Panc1 (cell line): ENCODE data around the gene TFF3. TPM values are rescaled to one million over a fixed set of nuclear protein-coding genes. Genes with fewer than 3 reads are reported as not detected.
A peak's percentile ranks its signal among the peaks of the same experiment; 100 is the strongest.

Source experiments
- ATAC-seq: fragments of 200-7000 bp; cut with Tn5 transposase; 2 replicates; pipeline ENCODE4 v1.9.1; 2020; ENCODE audit warnings: mild to moderate bottlenecking, moderate library complexity
- BruUV-seq: library from RNA; stranded (reverse); fragments of 400-500 nt; replicated peaks from 2 replicates; lab custom pipeline; 2021; lab: Mats Ljungman, UMichigan
- CTCF ChIA-PET: fragments of 300-600 bp; sonication (Branson Sonifier 250); formaldehyde crosslinking; loops from one replicate; lab custom pipeline; 2022; ENCODE audit warnings: antibody characterized with exemption; lab: Charles Lee
- POLR2A ChIA-PET: fragments of 300-600 bp; sonication (Branson Sonifier 250); formaldehyde crosslinking; loops from one replicate; lab custom pipeline; 2022; ENCODE audit warnings: antibody characterized with exemption; lab: Charles Lee
- DNase-seq: peaks from one replicate; pipeline ENCODE4 v3.0.0-alpha.2; 2010; ENCODE audit warnings: low read depth, low spot score
- H3K27ac ChIP-seq: 2 replicates; pipeline ENCODE4 v1.5.1; 2011; ENCODE audit warnings: mild to moderate bottlenecking, low read length, inconsistent platforms
- H3K27me3 ChIP-seq: fragments of 200-500 bp; sonication (Bioruptor generic); 2 replicates; pipeline ENCODE4 v1.6.0; 2014; ENCODE audit warnings: low read length, inconsistent platforms; ENCODE audit not compliant: control insufficient read depth, insufficient read depth
- H3K36me3 ChIP-seq: fragments of 200-500 bp; sonication (Bioruptor generic); 2 replicates; pipeline ENCODE4 v1.5.1; 2014; ENCODE audit warnings: inconsistent platforms, mild to moderate bottlenecking, low read length, moderate library complexity; ENCODE audit not compliant: control insufficient read depth, insufficient read depth
- H3K4me1 ChIP-seq: 2 replicates; pipeline ENCODE4 v1.5.1; 2011; ENCODE audit warnings: inconsistent platforms, mild to moderate bottlenecking, low read length, moderate library complexity; ENCODE audit not compliant: control insufficient read depth, insufficient read depth
- H3K4me3 ChIP-seq, 2 experiments: 2 replicates each; pipeline ENCODE4 v1.5.1; 2011 to 2012; ENCODE audit warnings: low read depth in 2 of 2, low read length in 2 of 2, mild to moderate bottlenecking in 2 of 2, inconsistent platforms in 1 of 2, moderate library complexity in 1 of 2
- H3K9me3 ChIP-seq: fragments of 200-500 bp; sonication (Bioruptor generic); 2 replicates; pipeline ENCODE4 v1.5.1; 2014; ENCODE audit warnings: low read depth, mild to moderate bottlenecking, inconsistent platforms, low read length, moderate library complexity; ENCODE audit not compliant: control insufficient read depth, insufficient read depth
- CTCF ChIP-seq: fragments of 450-650 bp; IDR thresholded peaks from 2 replicates; pipeline ENCODE4 v1.5.1; 2017; ENCODE audit warnings: mild to moderate bottlenecking
- POLR2AphosphoS5 ChIP-seq: IDR thresholded peaks from 2 replicates; pipeline ENCODE4 v1.6.1; 2012; ENCODE audit warnings: mild to moderate bottlenecking, low read depth, low read length, moderate library complexity
- REST ChIP-seq, 2 experiments: IDR thresholded peaks; 2 replicates each; pipeline ENCODE4 v1.6.1; 2011 to 2012; ENCODE audit warnings: low read depth in 2 of 2, control low read depth in 1 of 2, low read length in 1 of 2, mild to moderate bottlenecking in 1 of 2, moderate library complexity in 1 of 2; ENCODE audit not compliant: insufficient read depth in 1 of 2
- SIN3A ChIP-seq: IDR thresholded peaks from 2 replicates; pipeline ENCODE4 v1.6.1; 2012; ENCODE audit warnings: low read depth, mild to moderate bottlenecking, low read length, moderate library complexity, borderline replicate concordance; ENCODE audit not compliant: insufficient read depth
- TCF7L2 ChIP-seq: IDR thresholded peaks from 2 replicates; pipeline ENCODE4 v1.6.1; 2011; ENCODE audit warnings: mild to moderate bottlenecking, low read depth, low read length, inconsistent platforms
- in situ Hi-C: cut with HindIII; loops from 2 replicates; pipeline ENCODE4 v1.10.0; 2016; ENCODE audit warnings: low sequenced_read_pairs, low pct_unique_long_range_greater_than_20kb
- intact Hi-C: fragments of 100-400 bp; cut with micrococcal nuclease; formaldehyde crosslinking; loops from one replicate; pipeline ENCODE4 v1.10.0; 2022; ENCODE audit not compliant: unreplicated experiment
- total RNA-seq: library from RNA; stranded (reverse); gene quantifications from one replicate; pipeline ENCODE4 v1.2.1, GENCODE V29; 2021; ENCODE audit not compliant: unreplicated experiment

TFF3 gene
- total RNA-seq, 1 experiment from 2014 or later = 8.9 TPM

GRCh38 chr21:42310411-42311001 is 4.7 kb downstream of the TFF3 start:
- DNase-seq (no peak), ATAC-seq (no peak)
- Histone ChIP-seq H3K36me3 (no peaks in the 10 kb centered on the region), H3K9me3 (no peaks in the 10 kb centered on the region), H3K4me1 (peaks cover 33% of the 10 kb centered on the region), H3K27ac (no peak overlapping the region), H3K27me3 (no peaks in the 10 kb centered on the region), H3K4me3 (no peak overlapping the region)
- in situ Hi-C loops (no loop called here), intact Hi-C loops (no loop called here)
- POLR2A ChIA-PET = no interaction called here
- CTCF ChIA-PET = interaction anchor here (1.3 kb wide), 1 partner anchor 71 kb away, joined by 4 read pairs; no protein-coding TSS in a partner anchor
- no peak for TF ChIP-seq POLR2AphosphoS5
- no peak for TF ChIP-seq TCF7L2
- no peak for TF ChIP-seq CTCF
- TF ChIP-seq SIN3A = no peak
- no peak for TF ChIP-seq REST (IDR thresholded peaks at IDR 0.05; ENCODE audit: insufficient read depth in 1 of 2, low read depth in 2 of 2, low read length in 1 of 2)
- no TSS peak for BruUV-seq

- peaks cover 27% of the 10 kb centered on the region for H3K4me1 ChIP-seq
- H3K9me3 ChIP-seq = no peaks in the 10 kb centered on the region
- H3K36me3 ChIP-seq = no peaks in the 10 kb centered on the region
- no peak overlapping the region for H3K27ac ChIP-seq
- ATAC-seq = 0 out of 2 replicates have a peak, but pooled peaks have one; percentile 54
- POLR2A ChIA-PET = no interaction called here
- TF ChIP-seq CTCF (peak; percentile 86), SIN3A (no peak), POLR2AphosphoS5 (no peak), TCF7L2 (no peak), REST (IDR thresholded peaks at IDR 0.05; ENCODE audit: insufficient read depth in 1 of 2, low read depth in 2 of 2, low read length in 1 of 2) (no peak)
- intact Hi-C loops = no loop called here
- peak; percentile 12 for DNase-seq
- no peak overlapping the region for H3K4me3 ChIP-seq
- H3K27me3 ChIP-seq = no peaks in the 10 kb centered on the region
- BruUV-seq = no TSS peak
- in situ Hi-C loops = no loop called here
- CTCF ChIA-PET = interaction anchor here (0.5 to 1.3 kb wide), 9 partner anchors 18 to 436 kb away, joined by 3 to 10 read pairs (median 5); no protein-coding TSS in a partner anchor
Observed at GRCh38 chr21:42309753-42310213, 5.4 kb downstream of the TFF3 start.
